Keratinocyte (primary cell): ENCODE data around the gene SCUBE3. TPM values are rescaled to one million over a fixed set of nuclear protein-coding genes. Genes with fewer than 3 reads are reported as not detected.
A peak's percentile ranks its signal among the peaks of the same experiment; 100 is the strongest.

Source experiments
- DNase-seq: peaks from one replicate; pipeline ENCODE4 v3.0.0-alpha.2; 2011; ENCODE audit warnings: low read depth, missing footprints, low spot score
- FAIRE-seq: peaks from 2 replicates; lab custom pipeline; 2011; peaks lifted over from hg19 to GRCh38; lab: Jason Lieb, UNC
- H2AFZ ChIP-seq: 2 replicates; pipeline ENCODE4 v1.6.0; 2012; ENCODE audit warnings: low read length, control low read depth, inconsistent platforms; ENCODE audit not compliant: control insufficient read depth
- H3K27ac ChIP-seq: 2 replicates; pipeline ENCODE4 v1.5.1; 2011; ENCODE audit warnings: low read length; ENCODE audit not compliant: control insufficient read depth, insufficient read depth
- H3K27me3 ChIP-seq: 3 replicates; pipeline ENCODE4 v1.6.0; 2011; ENCODE audit warnings: low read length; ENCODE audit not compliant: control insufficient read depth, insufficient read depth; ENCODE audit errors: extremely low read depth
- H3K36me3 ChIP-seq, 2 experiments: 2 replicates in 1 of 2; 3 replicates in 1 of 2; pipeline ENCODE4 v1.5.1; 2011; ENCODE audit warnings: low read length in 2 of 2, mild to moderate bottlenecking in 1 of 2; ENCODE audit not compliant: control insufficient read depth in 2 of 2, insufficient read depth in 2 of 2; ENCODE audit errors: extremely low read depth in 1 of 2
- H3K4me1 ChIP-seq: 3 replicates; pipeline ENCODE4 v1.5.1; 2011; ENCODE audit warnings: low read length; ENCODE audit not compliant: control insufficient read depth, insufficient read depth; ENCODE audit errors: extremely low read depth
- H3K4me2 ChIP-seq: 3 replicates; pipeline ENCODE4 v1.6.0; 2011; ENCODE audit warnings: low read depth, low read length; ENCODE audit not compliant: control insufficient read depth, insufficient read depth; ENCODE audit errors: extremely low read depth
- H3K4me3 ChIP-seq, 3 experiments: fragments of 200-600 bp in 1 of 3; sonication (generic) in 1 of 3; 2 replicates in 2 of 3; 3 replicates in 1 of 3; pipeline ENCODE4 v1.5.1; 2011 to 2016; ENCODE audit warnings: low read length in 3 of 3, mild to moderate bottlenecking in 3 of 3, control low read depth in 2 of 3, inconsistent platforms in 1 of 3, low read depth in 1 of 3, mixed read lengths in 1 of 3, mixed run types in 1 of 3, moderate library complexity in 1 of 3; ENCODE audit not compliant: control insufficient read depth in 2 of 3, insufficient read depth in 2 of 3; ENCODE audit errors: extremely low read depth in 1 of 3
- H3K79me2 ChIP-seq: 2 replicates; pipeline ENCODE4 v1.6.0; 2012; ENCODE audit warnings: low read length; ENCODE audit not compliant: control insufficient read depth, insufficient read depth
- H3K9ac ChIP-seq: 3 replicates; pipeline ENCODE4 v1.6.0; 2011; ENCODE audit warnings: low read length; ENCODE audit not compliant: control insufficient read depth, insufficient read depth; ENCODE audit errors: extremely low read depth
- H3K9me1 ChIP-seq: 3 replicates; pipeline ENCODE4 v1.6.0; 2011; ENCODE audit warnings: low read length; ENCODE audit not compliant: control insufficient read depth, insufficient read depth; ENCODE audit errors: extremely low read depth
- H3K9me3 ChIP-seq: 2 replicates; pipeline ENCODE4 v1.5.1; 2012; ENCODE audit warnings: low read depth, low read length; ENCODE audit not compliant: control insufficient read depth
- H4K20me1 ChIP-seq: 3 replicates; pipeline ENCODE4 v1.6.0; 2011; ENCODE audit warnings: low read length; ENCODE audit not compliant: control insufficient read depth, insufficient read depth; ENCODE audit errors: extremely low read depth
- EZH2 ChIP-seq: IDR thresholded peaks from one replicate; pipeline ENCODE4 v1.6.1; 2012; ENCODE audit warnings: inconsistent platforms, mild to moderate bottlenecking, low read length, moderate library complexity
- dilution Hi-C: fragments of 300-500 bp; cut with MboI; formaldehyde crosslinking; loops from one replicate; pipeline ENCODE4 v1.7.0; 2020; ENCODE audit warnings: low sequenced_read_pairs; ENCODE audit not compliant: extremely low pct_ligation_motif_present
- polyA plus RNA-seq, 5 experiments: library from polyadenylated mRNA; depleted of rRNA in 3 of 5; stranded (reverse) in 3 of 5; stranded (forward) in 1 of 5; unstranded in 1 of 5; fragments of >200 nt; gene quantifications; 1 replicate in 1 of 5; 2 replicates in 3 of 5; 3 replicates in 1 of 5; pipeline versions ENCODE4 v1.2.1 to v1.2.3, GENCODE V29; 2011 to 2012; ENCODE audit warnings: missing spikeins in 2 of 5, low read depth in 1 of 5, low replicate concordance in 1 of 5
- TF ChIP-seq, protein P1 (sequence below), 3 experiments: IDR thresholded peaks in 1 of 3; conservative IDR thresholded peaks in 1 of 3; optimal IDR thresholded peaks in 1 of 3; 2 replicates in 2 of 3; 3 replicates in 1 of 3; pipeline versions ENCODE3 to v1.5.1; 2011; ENCODE audit warnings: low read length in 3 of 3, mild to moderate bottlenecking in 3 of 3, moderate library complexity in 2 of 3, control low read depth in 1 of 3, inconsistent platforms in 1 of 3; ENCODE audit not compliant: insufficient read depth in 2 of 3; ENCODE audit errors: extremely low read depth in 1 of 3

SCUBE3 gene
- polyA plus RNA-seq, 1 donor (not counting 4 experiments of a cell fraction or from before 2014, with no cell fraction given): 0.01 TPM

DNA sequence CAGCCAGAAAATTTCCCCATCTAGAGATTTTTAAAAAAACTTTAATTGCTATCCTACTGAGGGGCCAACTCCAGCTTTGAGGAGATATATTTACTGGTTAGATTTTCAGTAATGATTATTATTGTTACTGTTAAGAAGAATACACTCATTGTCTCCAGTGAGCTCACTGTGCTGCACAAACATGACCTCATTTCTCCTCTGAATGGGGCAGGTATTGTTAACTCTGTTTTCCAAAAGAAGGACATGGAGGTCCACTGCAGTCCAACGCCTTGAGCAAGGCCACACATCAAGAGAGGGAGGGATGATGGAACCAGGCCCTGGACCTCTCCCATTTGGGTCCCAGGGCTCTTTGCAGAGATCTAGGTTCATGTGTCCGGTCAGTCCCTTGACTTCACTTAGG is 13.9 kb upstream of the SCUBE3 start:
- H3K9me1 ChIP-seq: no peaks in the 10 kb centered on the region
- H3K9ac ChIP-seq: no peak overlapping the region
- H3K4me2 ChIP-seq: no peak overlapping the region
- H3K27ac ChIP-seq: no peak overlapping the region
- DNase-seq (no peak), FAIRE-seq (no peak)
- no peaks in the 10 kb centered on the region for H3K9me3 ChIP-seq
- no peaks in the 10 kb centered on the region for H3K79me2 ChIP-seq
- no peaks in the 10 kb centered on the region for H4K20me1 ChIP-seq
- dilution Hi-C loops: no loop called here
- no peak overlapping the region for H2AFZ ChIP-seq
- no peaks in the 10 kb centered on the region for H3K36me3 ChIP-seq
- no peak overlapping the region for H3K4me3 ChIP-seq
- H3K4me1 ChIP-seq: no peaks in the 10 kb centered on the region
- TF ChIP-seq EZH2: no peak
- TF ChIP-seq, protein P1, sequence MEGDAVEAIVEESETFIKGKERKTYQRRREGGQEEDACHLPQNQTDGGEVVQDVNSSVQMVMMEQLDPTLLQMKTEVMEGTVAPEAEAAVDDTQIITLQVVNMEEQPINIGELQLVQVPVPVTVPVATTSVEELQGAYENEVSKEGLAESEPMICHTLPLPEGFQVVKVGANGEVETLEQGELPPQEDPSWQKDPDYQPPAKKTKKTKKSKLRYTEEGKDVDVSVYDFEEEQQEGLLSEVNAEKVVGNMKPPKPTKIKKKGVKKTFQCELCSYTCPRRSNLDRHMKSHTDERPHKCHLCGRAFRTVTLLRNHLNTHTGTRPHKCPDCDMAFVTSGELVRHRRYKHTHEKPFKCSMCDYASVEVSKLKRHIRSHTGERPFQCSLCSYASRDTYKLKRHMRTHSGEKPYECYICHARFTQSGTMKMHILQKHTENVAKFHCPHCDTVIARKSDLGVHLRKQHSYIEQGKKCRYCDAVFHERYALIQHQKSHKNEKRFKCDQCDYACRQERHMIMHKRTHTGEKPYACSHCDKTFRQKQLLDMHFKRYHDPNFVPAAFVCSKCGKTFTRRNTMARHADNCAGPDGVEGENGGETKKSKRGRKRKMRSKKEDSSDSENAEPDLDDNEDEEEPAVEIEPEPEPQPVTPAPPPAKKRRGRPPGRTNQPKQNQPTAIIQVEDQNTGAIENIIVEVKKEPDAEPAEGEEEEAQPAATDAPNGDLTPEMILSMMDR (optimal IDR thresholded peaks at IDR 0.05 in 1 of 3, IDR thresholded peaks at IDR 0.05 in 1 of 3, conservative IDR thresholded peaks at IDR 0.05 in 1 of 3; ENCODE audit: extremely low read depth in 1 of 3, insufficient read depth in 2 of 3, low read length in 3 of 3): no peak
- H3K27me3 ChIP-seq: peaks cover 11% of the 10 kb centered on the region

DNA sequence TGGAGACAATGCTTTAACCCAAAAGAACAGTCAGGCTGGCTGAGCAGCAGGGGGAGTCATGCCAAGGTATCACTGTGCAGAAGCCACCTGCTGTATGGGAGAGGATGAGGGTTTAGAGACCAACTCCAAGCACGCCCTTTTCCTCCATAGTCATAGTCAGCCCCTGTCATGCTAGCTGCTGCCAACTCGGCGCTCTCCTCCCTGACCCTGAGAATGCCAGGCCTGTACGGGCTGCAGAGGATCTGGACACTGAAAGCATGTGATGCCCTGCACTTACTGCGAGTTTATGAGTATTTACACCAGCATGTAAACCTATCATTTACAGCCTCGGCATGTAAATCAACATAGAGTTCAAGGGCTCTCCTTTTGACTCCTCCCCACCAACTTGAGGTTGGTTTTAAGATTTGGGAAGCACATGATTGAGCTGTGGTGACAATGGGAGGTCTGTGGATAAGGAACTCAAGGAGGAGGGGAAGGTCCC is 11.7 kb upstream of the SCUBE3 start:
- no peaks in the 10 kb centered on the region for H3K36me3 ChIP-seq
- dilution Hi-C loops: no loop called here
- TF ChIP-seq EZH2: no peak
- TF ChIP-seq, protein P1 (optimal IDR thresholded peaks at IDR 0.05 in 1 of 3, IDR thresholded peaks at IDR 0.05 in 1 of 3, conservative IDR thresholded peaks at IDR 0.05 in 1 of 3; ENCODE audit: extremely low read depth in 1 of 3, insufficient read depth in 2 of 3, low read length in 3 of 3): peak in 1 of 3 experiments; percentile 18
- H3K27ac ChIP-seq: no peak overlapping the region
- H3K9me3 ChIP-seq: no peaks in the 10 kb centered on the region
- H3K79me2 ChIP-seq: no peaks in the 10 kb centered on the region
- H3K4me3 ChIP-seq: no peak overlapping the region
- DNase-seq (no peak), FAIRE-seq (no peak)
- H3K4me2 ChIP-seq: no peak overlapping the region
- H3K27me3 ChIP-seq: peaks cover 22% of the 10 kb centered on the region
- H2AFZ ChIP-seq: no peak overlapping the region
- H3K9ac ChIP-seq: no peak overlapping the region
- no peaks in the 10 kb centered on the region for H3K9me1 ChIP-seq
- H4K20me1 ChIP-seq: no peaks in the 10 kb centered on the region
- H3K4me1 ChIP-seq: no peaks in the 10 kb centered on the region
